GM12878 (cell line): Measurements from ENCODE around the gene P3H2. TPM values are rescaled to one million over a fixed set of nuclear protein-coding genes. Genes with fewer than 3 reads are reported as not detected.

ENCODE experiments used
- BRCA1 ChIP-seq: IDR thresholded peaks from 2 replicates; pipeline ENCODE4 v1.6.1; 2011; ENCODE audit warnings: low read depth, low read length, improper control_type of control experiment
- CHD1 ChIP-seq: IDR thresholded peaks from 2 replicates; pipeline ENCODE4 v1.6.1; 2012; ENCODE audit warnings: low read depth, low read length, improper control_type of control experiment
- CREB1 ChIP-seq: IDR thresholded peaks from 2 replicates; pipeline ENCODE4 v1.6.1; 2012; ENCODE audit warnings: low read depth, mild to moderate bottlenecking, inconsistent platforms
- CREM ChIP-seq: IDR thresholded peaks from 2 replicates; pipeline ENCODE4 v1.6.1; 2014; ENCODE audit warnings: antibody characterized with exemption, low read depth
- FOXM1 ChIP-seq: IDR thresholded peaks from 2 replicates; pipeline ENCODE4 v1.6.1; 2012; ENCODE audit warnings: low read depth, mild to moderate bottlenecking, inconsistent platforms, low read length, moderate library complexity
- GATAD2B ChIP-seq: fragments of 450-650 bp; conservative IDR thresholded peaks from 2 replicates; pipeline ENCODE4 v1.6.1; 2017; ENCODE audit warnings: low read depth, mild to moderate bottlenecking, moderate library complexity
- IKZF2 ChIP-seq, 2 experiments: fragments of 450-650 bp; IDR thresholded peaks; 2 replicates each; pipeline ENCODE4 v1.6.1; 2017; ENCODE audit warnings: mild to moderate bottlenecking in 2 of 2, moderate library complexity in 2 of 2
- KAT2A ChIP-seq: conservative IDR thresholded peaks from 2 replicates; pipeline ENCODE4 v1.6.1; 2011; ENCODE audit warnings: low read depth, low read length; ENCODE audit not compliant: control insufficient read depth
- KLF5 ChIP-seq: fragments of 450-650 bp; IDR thresholded peaks from 2 replicates; pipeline ENCODE4 v1.6.1; 2014; ENCODE audit warnings: mild to moderate bottlenecking; ENCODE audit not compliant: partially characterized antibody
- MTA2 ChIP-seq: fragments of 450-650 bp; IDR thresholded peaks from 2 replicates; pipeline ENCODE4 v1.6.1; 2016; ENCODE audit warnings: low read depth, mild to moderate bottlenecking, moderate library complexity
- MYB ChIP-seq: fragments of 150-350 bp; IDR thresholded peaks from 2 replicates; pipeline ENCODE4 v1.6.1; 2014; ENCODE audit warnings: mild to moderate bottlenecking, low read depth, low read length, borderline replicate concordance
- NFYA ChIP-seq: IDR thresholded peaks from 2 replicates; pipeline ENCODE4 v1.6.1; 2011; ENCODE audit warnings: low read depth, mild to moderate bottlenecking, low read length, improper control_type of control experiment, borderline replicate concordance
- PML ChIP-seq: IDR thresholded peaks from 2 replicates; pipeline ENCODE4 v1.6.1; 2012; ENCODE audit warnings: low read length, inconsistent platforms
- POLR2AphosphoS5 ChIP-seq: IDR thresholded peaks from 2 replicates; pipeline ENCODE4 v1.6.1; 2011; ENCODE audit warnings: mild to moderate bottlenecking, low read length, inconsistent platforms
- RAD21 ChIP-seq: IDR thresholded peaks from 2 replicates; pipeline ENCODE4 v1.6.1; 2011; ENCODE audit warnings: mild to moderate bottlenecking, low read depth, low read length, moderate library complexity; ENCODE audit not compliant: insufficient read depth
- RB1 ChIP-seq: fragments of 450-650 bp; formaldehyde crosslinking; IDR thresholded peaks from 2 replicates; pipeline ENCODE4 v1.6.1; 2017; ENCODE audit warnings: mild to moderate bottlenecking, borderline replicate concordance
- RELA ChIP-seq: fragments of 450-650 bp; IDR thresholded peaks from 2 replicates; pipeline ENCODE4 v1.8.0; 2014; ENCODE audit warnings: borderline replicate concordance; ENCODE audit not compliant: partially characterized antibody
- SIX5 ChIP-seq: IDR thresholded peaks from 2 replicates; pipeline ENCODE4 v1.6.1; 2011; ENCODE audit warnings: mild to moderate bottlenecking, low read depth, low read length, moderate library complexity; ENCODE audit not compliant: severe bottlenecking
- SMAD1 ChIP-seq: fragments of 450-650 bp; IDR thresholded peaks from 2 replicates; pipeline ENCODE4 v1.6.1; 2018; ENCODE audit warnings: mild to moderate bottlenecking, low read depth; ENCODE audit not compliant: partially characterized antibody
- SMAD5 ChIP-seq: IDR thresholded peaks from 2 replicates; pipeline ENCODE4 v1.6.1; 2016; ENCODE audit warnings: antibody characterized with exemption, low read depth
- TARDBP ChIP-seq: IDR thresholded peaks from 2 replicates; pipeline ENCODE4 v1.6.1; 2016; ENCODE audit warnings: borderline replicate concordance
- TCF3 ChIP-seq: IDR thresholded peaks from 2 replicates; pipeline ENCODE4 v1.6.1; 2012; ENCODE audit warnings: low read depth, mild to moderate bottlenecking, low read length, borderline replicate concordance; ENCODE audit not compliant: insufficient read depth
- ZBED1 ChIP-seq: IDR thresholded peaks from 2 replicates; pipeline ENCODE4 v1.6.1; 2016; ENCODE audit warnings: borderline replicate concordance
- ZNF217 ChIP-seq: fragments of 450-650 bp; IDR thresholded peaks from 2 replicates; pipeline ENCODE4 v1.6.1; 2017; ENCODE audit warnings: antibody characterized with exemption, mild to moderate bottlenecking
- ZNF24 ChIP-seq: fragments of 450-650 bp; IDR thresholded peaks from 2 replicates; pipeline ENCODE4 v1.6.1; 2017; ENCODE audit warnings: antibody characterized with exemption, mild to moderate bottlenecking
- ZSCAN29 ChIP-seq: fragments of 450-650 bp; IDR thresholded peaks from 2 replicates; pipeline ENCODE4 v1.6.1; 2017; ENCODE audit warnings: mild to moderate bottlenecking, moderate library complexity
- polyA plus RNA-seq, 11 experiments: library from polyadenylated mRNA; depleted of rRNA in 4 of 11; unstranded in 6 of 11; stranded (reverse) in 5 of 11; fragments of >200 nt; fragmentation: Nextera tagmentation in 4 of 11; fragmentation: Illumina TruSeq in 1 of 11; extraction: Ambion mirVana in 4 of 11; extraction: Trizol in 1 of 11; gene quantifications; 1 replicate in 1 of 11; 2 replicates in 10 of 11; pipeline versions ENCODE4 v1.2.1 to v1.2.3, GENCODE V29; 2011 to 2016; ENCODE audit warnings: inconsistent platforms in 2 of 11, missing spikeins in 2 of 11, low read depth in 1 of 11
- total RNA-seq, 4 experiments: library from RNA; depleted of rRNA in 3 of 4; stranded (reverse); fragments of >200 nt in 3 of 4; fragmentation: Illumina TruSeq in 1 of 4; extraction: Trizol in 1 of 4; gene quantifications; 2 replicates each; pipeline versions ENCODE4 v1.2.1 to v1.2.3, GENCODE V29; 2013 to 2021
- TF ChIP-seq, protein P1 (sequence below): fragments of 450-650 bp; IDR thresholded peaks from 2 replicates; pipeline ENCODE4 v1.6.1; 2017; ENCODE audit warnings: mild to moderate bottlenecking, moderate library complexity
- TF ChIP-seq, protein P2 (sequence below): IDR thresholded peaks from 2 replicates; pipeline ENCODE4 v1.6.1; 2011; ENCODE audit warnings: borderline replicate concordance, low read depth, mild to moderate bottlenecking, moderate library complexity, low read length; ENCODE audit not compliant: insufficient read depth, poor library complexity, severe bottlenecking

The P3H2 gene
- total and polyA plus RNA-seq, 10 of the 15 experiments (the other 5 are each of a cell fraction or from before 2014, with no cell fraction given) = 27.0 to 97.6 (median 83.2) TPM

DNA sequence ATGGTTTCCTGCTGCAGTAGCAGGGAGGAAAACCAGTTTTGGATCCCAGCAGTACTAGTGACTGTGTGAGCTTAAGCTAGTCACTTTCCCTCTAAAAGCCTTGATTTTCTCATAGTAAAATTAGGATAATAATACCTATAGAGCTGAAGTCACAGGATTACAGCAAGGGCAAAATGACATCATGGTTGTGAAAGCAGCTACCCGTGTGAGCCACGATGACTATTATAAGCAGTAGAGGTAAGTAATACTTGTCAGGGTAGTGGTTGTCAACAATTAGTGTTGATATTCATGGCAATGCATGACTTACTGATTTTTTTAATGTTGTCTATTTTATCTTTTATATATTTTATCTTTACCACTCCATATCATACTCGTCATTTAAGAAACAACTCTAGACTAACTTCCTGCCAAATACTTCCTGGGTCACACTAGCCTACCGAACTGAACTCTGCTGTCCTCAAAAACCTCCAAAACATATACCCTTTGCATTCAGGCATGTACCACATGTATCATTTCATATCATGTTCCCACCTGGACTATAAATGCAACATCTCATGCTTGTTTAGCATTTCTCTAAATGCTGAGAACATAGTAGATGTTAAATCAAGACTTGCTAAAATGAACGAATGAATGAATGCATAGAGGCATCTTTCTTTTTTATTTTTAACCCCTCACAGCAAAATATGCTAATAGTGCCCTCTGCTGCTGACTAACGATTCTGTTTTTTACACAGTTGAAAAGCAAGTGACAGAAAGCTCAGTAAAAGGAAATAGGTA is 172.6 kb downstream of the P3H2 start (continued):
- TF ChIP-seq RB1 (no peak; the same call in 1 of the 2 replicates), CHD1 (no peak), ZNF217 (no peak), BRCA1 (no peak), PML (no peak), SMAD1 (no peak), ZBED1 (no peak), POLR2AphosphoS5 (no peak), SMAD5 (no peak), KLF5 (no peak), ZNF24 (peak; percentile 99), IKZF2 (IDR thresholded peaks at IDR 0.05) (no peak), CREB1 (peak; percentile 53; the same call in 1 of the 2 replicates), CREM (peak; percentile 39; the same call in 1 of the 2 replicates), FOXM1 (peak; percentile 59; the same call in 1 of the 2 replicates), KAT2A (no peak), MTA2 (no peak), TCF3 (no peak), RELA (no peak), TARDBP (no peak), RAD21 (peak; percentile 92), NFYA (no peak), ZSCAN29 (no peak), MYB (no peak), GATAD2B (no peak), SIX5 (no peak)
- TF ChIP-seq, protein P1, sequence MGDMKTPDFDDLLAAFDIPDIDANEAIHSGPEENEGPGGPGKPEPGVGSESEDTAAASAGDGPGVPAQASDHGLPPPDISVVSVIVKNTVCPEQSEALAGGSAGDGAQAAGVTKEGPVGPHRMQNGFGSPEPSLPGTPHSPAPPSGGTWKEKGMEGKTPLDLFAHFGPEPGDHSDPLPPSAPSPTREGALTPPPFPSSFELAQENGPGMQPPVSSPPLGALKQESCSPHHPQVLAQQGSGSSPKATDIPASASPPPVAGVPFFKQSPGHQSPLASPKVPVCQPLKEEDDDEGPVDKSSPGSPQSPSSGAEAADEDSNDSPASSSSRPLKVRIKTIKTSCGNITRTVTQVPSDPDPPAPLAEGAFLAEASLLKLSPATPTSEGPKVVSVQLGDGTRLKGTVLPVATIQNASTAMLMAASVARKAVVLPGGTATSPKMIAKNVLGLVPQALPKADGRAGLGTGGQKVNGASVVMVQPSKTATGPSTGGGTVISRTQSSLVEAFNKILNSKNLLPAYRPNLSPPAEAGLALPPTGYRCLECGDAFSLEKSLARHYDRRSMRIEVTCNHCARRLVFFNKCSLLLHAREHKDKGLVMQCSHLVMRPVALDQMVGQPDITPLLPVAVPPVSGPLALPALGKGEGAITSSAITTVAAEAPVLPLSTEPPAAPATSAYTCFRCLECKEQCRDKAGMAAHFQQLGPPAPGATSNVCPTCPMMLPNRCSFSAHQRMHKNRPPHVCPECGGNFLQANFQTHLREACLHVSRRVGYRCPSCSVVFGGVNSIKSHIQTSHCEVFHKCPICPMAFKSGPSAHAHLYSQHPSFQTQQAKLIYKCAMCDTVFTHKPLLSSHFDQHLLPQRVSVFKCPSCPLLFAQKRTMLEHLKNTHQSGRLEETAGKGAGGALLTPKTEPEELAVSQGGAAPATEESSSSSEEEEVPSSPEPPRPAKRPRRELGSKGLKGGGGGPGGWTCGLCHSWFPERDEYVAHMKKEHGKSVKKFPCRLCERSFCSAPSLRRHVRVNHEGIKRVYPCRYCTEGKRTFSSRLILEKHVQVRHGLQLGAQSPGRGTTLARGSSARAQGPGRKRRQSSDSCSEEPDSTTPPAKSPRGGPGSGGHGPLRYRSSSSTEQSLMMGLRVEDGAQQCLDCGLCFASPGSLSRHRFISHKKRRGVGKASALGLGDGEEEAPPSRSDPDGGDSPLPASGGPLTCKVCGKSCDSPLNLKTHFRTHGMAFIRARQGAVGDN = no peak
- TF ChIP-seq, protein P2, sequence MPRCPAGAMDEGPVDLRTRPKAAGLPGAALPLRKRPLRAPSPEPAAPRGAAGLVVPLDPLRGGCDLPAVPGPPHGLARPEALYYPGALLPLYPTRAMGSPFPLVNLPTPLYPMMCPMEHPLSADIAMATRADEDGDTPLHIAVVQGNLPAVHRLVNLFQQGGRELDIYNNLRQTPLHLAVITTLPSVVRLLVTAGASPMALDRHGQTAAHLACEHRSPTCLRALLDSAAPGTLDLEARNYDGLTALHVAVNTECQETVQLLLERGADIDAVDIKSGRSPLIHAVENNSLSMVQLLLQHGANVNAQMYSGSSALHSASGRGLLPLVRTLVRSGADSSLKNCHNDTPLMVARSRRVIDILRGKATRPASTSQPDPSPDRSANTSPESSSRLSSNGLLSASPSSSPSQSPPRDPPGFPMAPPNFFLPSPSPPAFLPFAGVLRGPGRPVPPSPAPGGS = no peak
